HepG2 (cell line): Measurements from ENCODE around the gene PRKCE. TPM values are rescaled to one million over a fixed set of nuclear protein-coding genes. Genes with fewer than 3 reads are reported as not detected.

Experiments used
- ATAC-seq: fragments of 200-7000 bp; cut with Tn5 transposase; 3 replicates; pipeline ENCODE4 v1.9.1; 2020; ENCODE audit warnings: mild to moderate bottlenecking, moderate library complexity
- BruUV-seq: library from RNA; stranded (reverse); fragments of 400-500 nt; replicated peaks from 2 replicates; lab custom pipeline; 2021; lab: Mats Ljungman, UMichigan
- CTCF ChIA-PET: fragments of 300-600 bp; formaldehyde crosslinking; extraction: SDS; loops from one replicate; lab custom pipeline; 2021; ENCODE audit warnings: low total read pairs, inconsistent platforms, low intra/inter-chr PET ratio; lab: Yijun Ruan, JAX
- POLR2A ChIA-PET: fragments of 350-600 bp; sonication (Branson Sonifier 250); formaldehyde crosslinking; loops from one replicate; lab custom pipeline; 2020; ENCODE audit warnings: antibody characterized with exemption, inconsistent platforms; lab: Yijun Ruan, JAX
- DNase-seq: peaks from one replicate; pipeline ENCODE4 v3.0.0-alpha.2; 2015; ENCODE audit warnings: low spot score
- FAIRE-seq: peaks from 3 replicates; lab custom pipeline; 2011; peaks lifted over from hg19 to GRCh38; lab: Jason Lieb, UNC
- H2AFZ ChIP-seq: one replicate; pipeline ENCODE4 v1.6.1; 2011; ENCODE audit warnings: low read length, inconsistent platforms
- H3K27ac ChIP-seq: fragments of 300-600 bp; 3 replicates; pipeline ENCODE4 v1.8.0; 2011; ENCODE audit warnings: mixed run types, mild to moderate bottlenecking, mixed read lengths, low read length, inconsistent platforms; ENCODE audit not compliant: insufficient read depth; ENCODE audit errors: extremely low read length
- H3K27me3 ChIP-seq, 2 experiments: fragments of 200-600 bp in 1 of 2; 2 replicates in 1 of 2; 3 replicates in 1 of 2; pipeline versions ENCODE4 v1.6.0 to v1.8.0; 2011; ENCODE audit warnings: low read length in 2 of 2, mild to moderate bottlenecking in 2 of 2, moderate library complexity in 2 of 2, inconsistent platforms in 1 of 2; ENCODE audit not compliant: insufficient read depth in 2 of 2, control insufficient read depth in 1 of 2
- H3K36me3 ChIP-seq, 2 experiments: fragments of 200-600 bp in 1 of 2; replicated peaks in 1 of 2; 2 replicates in 1 of 2; 3 replicates in 1 of 2; pipeline versions ENCODE4 v1.5.1 to v1.8.0; 2011; ENCODE audit warnings: low read length in 2 of 2, inconsistent platforms in 1 of 2; ENCODE audit not compliant: insufficient read depth in 2 of 2, control insufficient read depth in 1 of 2
- H3K4me1 ChIP-seq: 2 replicates; pipeline ENCODE4 v1.5.1; 2012; ENCODE audit warnings: low read length, inconsistent platforms; ENCODE audit not compliant: insufficient read depth
- H3K4me2 ChIP-seq: 2 replicates; pipeline ENCODE4 v1.6.0; 2011; ENCODE audit warnings: low read depth, low read length, inconsistent platforms
- H3K4me3 ChIP-seq, 3 experiments: fragments of 200-600 bp in 1 of 3; sonication (generic), shearing (Covaris generic) in 1 of 3; replicated peaks in 1 of 3; 2 replicates each; pipeline ENCODE4 v1.5.1; 2011 to 2016; ENCODE audit warnings: low read length in 3 of 3, inconsistent platforms in 2 of 3, low read depth in 2 of 3, mild to moderate bottlenecking in 2 of 3, control low read depth in 1 of 3, mixed read lengths in 1 of 3; ENCODE audit not compliant: insufficient read depth in 1 of 3
- H3K79me2 ChIP-seq: one replicate; pipeline ENCODE4 v1.6.1; 2011; ENCODE audit warnings: low read length, inconsistent platforms; ENCODE audit not compliant: insufficient read depth
- H3K9ac ChIP-seq: 2 replicates; pipeline ENCODE4 v1.6.0; 2011; ENCODE audit warnings: mild to moderate bottlenecking, low read depth, low read length, inconsistent platforms; ENCODE audit not compliant: insufficient read depth
- H3K9me3 ChIP-seq: 2 replicates; pipeline ENCODE4 v1.5.1; 2012; ENCODE audit warnings: mild to moderate bottlenecking, low read length
- H4K20me1 ChIP-seq: 2 replicates; pipeline ENCODE4 v1.6.0; 2011; ENCODE audit warnings: inconsistent platforms, mild to moderate bottlenecking, low read length, moderate library complexity; ENCODE audit not compliant: insufficient read depth
- BRD4 ChIP-seq: sonication (generic); formaldehyde crosslinking; IDR thresholded peaks from 2 replicates; pipeline ENCODE4 v1.4.0; 2020; ENCODE audit warnings: missing genetic modification reagents
- CHCHD3 ChIP-seq: sonication (generic); formaldehyde crosslinking; IDR thresholded peaks from 2 replicates; pipeline ENCODE4 v1.8.0; 2022; ENCODE audit warnings: mild to moderate bottlenecking, missing genetic modification reagents, moderate library complexity
- ERF ChIP-seq: IDR thresholded peaks from 2 replicates; pipeline ENCODE4 v1.6.1; 2018; ENCODE audit warnings: missing biosample characterization, missing genetic modification reagents
- EZH2 ChIP-seq: conservative IDR thresholded peaks from 2 replicates; pipeline ENCODE4 v1.6.1; 2012; ENCODE audit warnings: mild to moderate bottlenecking, low read depth, low read length, moderate library complexity
- HES4 ChIP-seq: sonication (generic); formaldehyde crosslinking; IDR thresholded peaks from 2 replicates; pipeline ENCODE4 v1.9.0; 2021; ENCODE audit warnings: mild to moderate bottlenecking, missing genetic modification reagents, borderline replicate concordance
- MAFK ChIP-seq, 2 experiments: IDR thresholded peaks in 1 of 2; conservative IDR thresholded peaks in 1 of 2; 2 replicates each; pipeline ENCODE4 v1.6.1; 2011; ENCODE audit warnings: improper control_type of control experiment in 2 of 2, low read length in 2 of 2
- NAIF1 ChIP-seq: sonication (generic); formaldehyde crosslinking; IDR thresholded peaks from 2 replicates; pipeline ENCODE4 v1.5.0; 2020; ENCODE audit warnings: mild to moderate bottlenecking, missing genetic modification reagents, borderline replicate concordance
- PAWR ChIP-seq: sonication (generic); formaldehyde crosslinking; IDR thresholded peaks from 2 replicates; pipeline ENCODE4 v1.4.0; 2020; ENCODE audit warnings: missing genetic modification reagents, mild to moderate bottlenecking, borderline replicate concordance
- POGZ ChIP-seq: sonication (generic); formaldehyde crosslinking; IDR thresholded peaks from 2 replicates; pipeline ENCODE4 v1.4.0; 2020; ENCODE audit warnings: mild to moderate bottlenecking, missing genetic modification reagents
- RORA ChIP-seq: sonication (generic); formaldehyde crosslinking; IDR thresholded peaks from 2 replicates; pipeline ENCODE4 v1.5.0; 2020; ENCODE audit warnings: mild to moderate bottlenecking, missing genetic modification reagents, moderate library complexity
- STAT5B ChIP-seq: sonication (generic); formaldehyde crosslinking; IDR thresholded peaks from 2 replicates; pipeline ENCODE4 v1.4.0; 2020; ENCODE audit warnings: missing genetic modification reagents
- ZC3H4 ChIP-seq: sonication (generic); formaldehyde crosslinking; IDR thresholded peaks from 2 replicates; pipeline ENCODE4 v1.4.0; 2020; ENCODE audit warnings: missing genetic modification reagents, borderline replicate concordance
- ZHX2 ChIP-seq, 2 experiments: sonication (generic) in 1 of 2; formaldehyde crosslinking in 1 of 2; IDR thresholded peaks; 2 replicates each; pipeline versions ENCODE4 v1.6.1 to v1.9.0; 2014 to 2022; ENCODE audit warnings: antibody characterized with exemption in 1 of 2, borderline replicate concordance in 1 of 2, inconsistent platforms in 1 of 2, low read depth in 1 of 2, missing genetic modification reagents in 1 of 2
- ZNF101 ChIP-seq: sonication (generic); formaldehyde crosslinking; IDR thresholded peaks from 2 replicates; pipeline ENCODE4 v1.4.0; 2020; ENCODE audit warnings: mild to moderate bottlenecking, low read depth, missing genetic modification reagents, borderline replicate concordance
- ZNF18 ChIP-seq: sonication (generic); formaldehyde crosslinking; IDR thresholded peaks from 2 replicates; pipeline ENCODE4 v1.8.0; 2022; ENCODE audit warnings: mild to moderate bottlenecking, missing genetic modification reagents; ENCODE audit not compliant: insufficient replicate concordance
- ZNF501 ChIP-seq: sonication (generic); formaldehyde crosslinking; IDR thresholded peaks from 2 replicates; pipeline ENCODE4 v1.5.1; 2020; ENCODE audit warnings: mild to moderate bottlenecking, moderate library complexity, missing genetic modification reagents
- ZSCAN29 ChIP-seq: sonication (generic); formaldehyde crosslinking; conservative IDR thresholded peaks from 2 replicates; pipeline ENCODE4 v1.4.0; 2020; ENCODE audit warnings: mild to moderate bottlenecking, missing genetic modification reagents
- WGBS: methylation state at CpG from one replicate; pipeline ENCODE4 v1.1.6; 2017; ENCODE audit warnings: low lambda C conversion rate; 5-methylcytosine and 5-hydroxymethylcytosine counted together
- in situ Hi-C: cut with HindIII; loops from 2 replicates; pipeline ENCODE4 v1.10.0; 2017; ENCODE audit warnings: low pct_unique_long_range_greater_than_20kb; ENCODE audit not compliant: extremely low pct_ligation_motif_present
- intact Hi-C: fragments of 100-400 bp; cut with micrococcal nuclease; formaldehyde crosslinking; loops from one replicate; pipeline ENCODE4 v1.10.0; 2022; ENCODE audit not compliant: unreplicated experiment
- polyA plus RNA-seq, 8 experiments: library from polyadenylated mRNA; depleted of rRNA in 3 of 8; stranded (reverse) in 7 of 8; unstranded in 1 of 8; fragments of >200 nt; fragmentation: Illumina TruSeq in 4 of 8; extraction: Trizol in 4 of 8; gene quantifications; 2 replicates each; pipeline versions ENCODE4 v1.2.1 to v1.2.3, GENCODE V29; 2011 to 2016; ENCODE audit warnings: low read depth in 4 of 8, missing spikeins in 1 of 8, mixed read lengths in 1 of 8; ENCODE audit not compliant: insufficient read depth in 1 of 8
- total RNA-seq, 5 experiments: library from RNA; depleted of rRNA; stranded (reverse); fragments of >200 nt; fragmentation: Illumina TruSeq; extraction: Trizol; gene quantifications; 2 replicates each; pipeline ENCODE4 v1.2.3, GENCODE V29; 2016; ENCODE audit warnings: low read depth in 1 of 5

The PRKCE gene
- total and polyA plus RNA-seq, 2 of the 13 experiments (the other 11 are each of a cell fraction or from before 2014, with no cell fraction given): 1.0 to 3.9 TPM

- FAIRE-seq (no peak), ATAC-seq (no peak), DNase-seq (no peak)
- no peaks in the 10 kb centered on the region for H3K4me1 ChIP-seq
- CTCF ChIA-PET: no interaction called here
- H3K4me3 ChIP-seq: no peak overlapping the region
- no peak overlapping the region for H3K9ac ChIP-seq
- H3K36me3 ChIP-seq: no peaks in the 10 kb centered on the region
- BruUV-seq: no TSS peak
- POLR2A ChIA-PET: no interaction called here
- intact Hi-C loops: no loop called here
- no peak overlapping the region for H3K4me2 ChIP-seq
- H2AFZ ChIP-seq: no peak overlapping the region
- no peaks in the 10 kb centered on the region for H3K9me3 ChIP-seq
- no peaks in the 10 kb centered on the region for H4K20me1 ChIP-seq
- H3K27me3 ChIP-seq: peaks cover 0 to 5% of the 10 kb centered on the region in 2 experiments; a peak in 1 of 5 replicates
- no peak overlapping the region for H3K27ac ChIP-seq
- in situ Hi-C loops: no loop called here
- WGBS: 59% methylated on average over 12 of the region's 12 CpGs
- H3K79me2 ChIP-seq: no peaks in the 10 kb centered on the region
- TF ChIP-seq HES4 (CRISPR knock-in tag) (no peak), POGZ (CRISPR knock-in tag) (no peak), ZNF101 (CRISPR knock-in tag) (no peak), NAIF1 (CRISPR knock-in tag) (no peak), ERF (CRISPR knock-in tag) (no peak), ZHX2 (IDR thresholded peaks at IDR 0.05; ENCODE audit: low read depth) (no peak), ZHX2 (CRISPR knock-in tag; IDR thresholded peaks at IDR 0.05; ENCODE audit: borderline replicate concordance) (no peak), EZH2 (no peak), CHCHD3 (CRISPR knock-in tag) (no peak), ZSCAN29 (CRISPR knock-in tag) (no peak), ZC3H4 (CRISPR knock-in tag) (no peak), MAFK (conservative IDR thresholded peaks at IDR 0.05 in 1 of 2, IDR thresholded peaks at IDR 0.05 in 1 of 2; ENCODE audit: low read length in 2 of 2) (no peak), BRD4 (CRISPR knock-in tag) (no peak), ZNF501 (CRISPR knock-in tag) (no peak), ZNF18 (CRISPR knock-in tag) (no peak), RORA (CRISPR knock-in tag) (no peak), STAT5B (CRISPR knock-in tag) (no peak), PAWR (CRISPR knock-in tag) (no peak)
Measured at GRCh38 chr2:45691171-45691999, 39.9 kb downstream of the PRKCE start.
